Measurements from ENCODE around the gene GSS.

GSS gene

GRCh38 chr20:34946661-34947060 lies 8.9 kb downstream of the GSS start:
- H3K27me3 Mint-ChIP-seq = no peaks in the 10 kb centered on the region
- DNase-seq (no peak), ATAC-seq (no peak)
- H3K27ac Mint-ChIP-seq = no peak overlapping the region
- no peak overlapping the region for H3K4me3 Mint-ChIP-seq
- H3K4me1 Mint-ChIP-seq = peaks cover 11% of the 10 kb centered on the region
- H3K9me3 Mint-ChIP-seq = no peaks in the 10 kb centered on the region

- peaks cover 11% of the 10 kb centered on the region for H3K4me1 Mint-ChIP-seq
- H3K27me3 Mint-ChIP-seq = no peaks in the 10 kb centered on the region
- H3K4me3 Mint-ChIP-seq = no peak overlapping the region
- H3K27ac Mint-ChIP-seq = no peak overlapping the region
- DNase-seq (no peak), ATAC-seq (no peak)
- H3K9me3 Mint-ChIP-seq = no peaks in the 10 kb centered on the region
Observed at GRCh38 chr20:34945315-34946077, 10.1 kb downstream of the GSS start.

DNA sequence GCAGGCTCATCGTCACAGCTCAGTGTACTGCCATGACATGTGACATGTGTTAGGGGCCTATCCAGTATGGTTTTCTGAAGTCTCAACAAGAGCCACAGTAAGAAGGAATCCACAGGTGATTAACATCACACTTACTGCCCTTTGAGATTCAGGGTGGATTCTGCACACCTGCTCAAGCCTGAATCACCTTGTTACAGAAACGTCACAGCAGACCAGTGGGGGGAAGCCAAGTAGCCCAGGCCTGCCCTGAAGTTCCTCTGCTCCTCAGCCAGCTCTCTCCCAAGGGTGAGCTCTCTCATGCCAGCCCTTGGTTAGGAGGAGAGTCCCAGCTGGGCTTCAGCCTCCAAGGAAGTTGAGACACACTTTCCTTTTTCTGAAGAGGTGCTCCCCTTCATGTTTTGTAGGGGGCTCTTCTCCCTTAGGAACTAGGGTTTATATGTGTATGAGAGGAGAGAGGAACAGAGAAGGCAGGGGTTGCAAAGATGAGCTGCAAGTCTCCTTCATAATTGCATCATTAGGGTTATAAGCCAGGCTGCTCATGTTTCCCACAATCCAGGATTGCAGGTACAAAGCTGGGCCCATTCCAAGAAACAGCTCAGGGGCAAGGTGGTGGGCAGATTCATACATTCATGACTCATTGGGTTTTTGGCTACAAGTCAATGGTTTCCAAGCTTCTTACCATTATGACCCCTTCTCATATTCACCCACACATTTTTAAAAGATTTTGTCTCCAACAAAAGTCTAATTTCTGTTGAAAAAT lies 11.6 kb downstream of the GSS start:
- Mint-ChIP-seq H3K27ac (peak overlapping the region in 1 of 2 donors; percentile 53), H3K27me3 (no peaks in the 10 kb centered on the region), H3K9me3 (no peaks in the 10 kb centered on the region), H3K4me1 (peaks cover 11% of the 10 kb centered on the region), H3K4me3 (no peak overlapping the region)
- ATAC-seq (no peak), DNase-seq (no peak)

DNA sequence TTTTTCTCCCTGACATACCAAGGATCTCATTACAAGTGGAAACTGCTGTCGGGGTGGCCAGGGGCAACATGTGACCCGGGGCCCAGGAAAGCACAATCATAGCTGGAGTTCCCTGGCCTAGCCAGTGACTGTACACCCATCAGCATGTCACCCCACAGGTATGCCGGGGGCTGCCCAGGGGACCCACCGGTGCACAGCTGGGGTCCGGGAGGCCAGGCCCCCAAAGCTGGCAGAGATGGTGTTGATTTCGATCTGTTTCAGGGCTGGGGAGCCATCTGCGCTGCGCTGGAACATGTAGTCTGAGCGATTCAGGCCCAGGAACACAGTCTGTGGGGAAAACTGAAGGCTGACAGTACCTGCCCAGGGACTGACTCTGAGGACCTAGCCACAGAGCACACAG lies 13.3 kb downstream of the GSS start:
- H3K4me1 Mint-ChIP-seq = peaks cover 11% of the 10 kb centered on the region
- H3K27ac Mint-ChIP-seq = no peak overlapping the region
- no peak for DNase-seq
- H3K4me3 Mint-ChIP-seq = no peak overlapping the region
- no peaks in the 10 kb centered on the region for H3K27me3 Mint-ChIP-seq
- H3K9me3 Mint-ChIP-seq = no peaks in the 10 kb centered on the region
- ATAC-seq = no peak

GRCh38 chr20:34941226-34941625 lies 14.4 kb downstream of the GSS start:
- Mint-ChIP-seq H3K4me1 (peaks cover 11% of the 10 kb centered on the region), H3K9me3 (no peaks in the 10 kb centered on the region), H3K27ac (no peak overlapping the region), H3K27me3 (no peaks in the 10 kb centered on the region), H3K4me3 (no peak overlapping the region)
- no peak for ATAC-seq
- DNase-seq = no peak

GRCh38 chr20:34940081-34940481 lies 15.5 kb downstream of the GSS start:
- Mint-ChIP-seq H3K4me1 (peaks cover 11% of the 10 kb centered on the region), H3K4me3 (no peak overlapping the region), H3K27me3 (no peaks in the 10 kb centered on the region), H3K9me3 (no peaks in the 10 kb centered on the region), H3K27ac (no peak overlapping the region)
- DNase-seq (no peak), ATAC-seq (no peak)

GRCh38 chr20:34938466-34939163 lies 17.0 kb downstream of the GSS start:
- no peak for DNase-seq
- no peak overlapping the region for H3K27ac Mint-ChIP-seq
- H3K27me3 Mint-ChIP-seq = no peaks in the 10 kb centered on the region
- no peaks in the 10 kb centered on the region for H3K9me3 Mint-ChIP-seq
- H3K4me1 Mint-ChIP-seq = peaks cover 3% of the 10 kb centered on the region
- ATAC-seq = no peak
- no peak overlapping the region for H3K4me3 Mint-ChIP-seq

DNA sequence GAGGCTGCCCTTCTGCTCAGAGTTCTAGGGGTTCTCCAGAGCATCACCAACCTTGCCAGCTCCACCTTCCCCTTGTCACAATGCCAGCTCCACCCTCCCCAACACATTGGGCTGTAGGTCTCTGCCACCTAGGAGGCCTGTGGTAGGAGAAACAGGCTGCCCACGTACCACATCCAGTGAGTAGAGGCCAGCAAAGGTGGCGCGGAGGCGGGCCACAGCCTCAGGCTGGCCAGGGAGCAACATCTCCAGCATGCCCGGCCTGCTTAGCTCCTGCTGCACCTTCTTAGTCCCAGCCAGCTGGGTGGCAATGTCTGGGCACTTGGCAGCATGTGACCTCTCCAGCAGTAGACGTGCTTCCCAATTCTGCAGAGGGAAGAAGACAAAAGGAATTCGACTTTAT lies 23.8 kb downstream of the GSS start:
- Mint-ChIP-seq H3K4me3 (no peak overlapping the region), H3K27ac (no peak overlapping the region), H3K27me3 (no peaks in the 10 kb centered on the region), H3K9me3 (no peaks in the 10 kb centered on the region), H3K4me1 (no peaks in the 10 kb centered on the region)
- DNase-seq = no peak
- ATAC-seq = no peak

DNA sequence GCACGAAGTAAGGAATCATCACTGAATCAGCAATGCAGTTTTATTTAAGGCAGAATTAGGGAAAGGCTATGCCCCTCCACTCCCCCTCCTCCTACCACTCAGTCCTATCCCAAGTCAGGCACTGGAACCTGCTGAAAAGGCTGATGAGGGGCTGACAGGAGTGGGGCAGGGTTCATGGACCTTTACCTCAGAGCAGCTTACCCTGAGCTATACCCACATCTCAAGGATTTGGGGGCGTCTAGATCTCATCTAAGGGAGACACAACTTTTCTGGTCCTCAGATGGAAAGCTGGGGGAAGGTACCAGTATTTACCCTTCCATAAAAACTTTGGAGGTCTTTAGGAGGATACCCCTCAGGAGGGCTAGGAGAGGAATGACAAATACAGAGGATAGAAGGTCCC lies 27.2 kb downstream of the GSS start:
- DNase-seq (no peak), ATAC-seq (no peak)
- Mint-ChIP-seq H3K4me1 (peaks cover 10% of the 10 kb centered on the region), H3K4me3 (no peak overlapping the region), H3K27me3 (no peaks in the 10 kb centered on the region), H3K27ac (no peak overlapping the region), H3K9me3 (no peaks in the 10 kb centered on the region)

DNA sequence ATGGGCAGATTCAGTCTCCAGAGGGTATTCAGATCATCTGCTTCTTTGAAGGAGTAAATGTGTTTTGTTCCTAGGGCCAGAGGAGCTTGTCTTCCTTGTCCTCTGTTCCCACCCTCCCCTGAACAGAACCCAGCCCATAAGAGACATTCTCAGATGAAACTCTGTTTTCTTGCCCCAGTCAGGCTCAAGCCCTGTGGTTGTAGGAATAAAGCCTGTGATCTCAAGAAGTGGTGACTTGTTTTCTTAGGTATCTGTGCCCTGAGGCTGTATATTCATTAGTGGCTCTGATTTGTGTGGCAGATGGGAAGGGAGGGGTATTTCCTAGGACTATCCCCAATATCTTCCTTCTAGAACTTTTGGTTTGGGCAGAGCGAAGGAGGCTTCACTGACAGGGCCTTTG lies 27.9 kb downstream of the GSS start:
- Mint-ChIP-seq H3K27ac (no peak overlapping the region), H3K4me1 (peaks cover 10% of the 10 kb centered on the region)

DNA sequence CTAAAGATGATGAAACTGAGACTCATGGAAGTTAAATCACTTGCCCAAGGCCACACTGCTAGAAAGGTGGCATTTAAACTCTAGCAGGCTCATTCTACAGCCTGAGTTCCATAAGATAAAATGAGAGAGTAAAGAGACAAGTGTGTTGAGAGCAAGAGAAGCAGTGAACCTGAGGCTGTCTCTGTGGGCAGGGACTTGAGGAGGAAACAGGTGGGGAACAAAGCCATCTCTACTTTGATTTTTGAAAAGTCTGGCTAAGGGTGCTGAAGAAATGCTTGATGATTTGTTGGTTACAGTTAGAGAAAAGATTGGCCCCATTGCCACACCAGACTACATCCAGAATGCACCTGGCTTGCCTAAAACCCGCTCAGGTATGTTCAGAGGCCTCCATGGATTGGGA lies 29.0 kb downstream of the GSS start:
- Mint-ChIP-seq H3K27ac (peak overlapping the region in 1 of 2 donors; percentile 87), H3K4me1 (peaks cover 10% of the 10 kb centered on the region), H3K9me3 (no peaks in the 10 kb centered on the region), H3K4me3 (no peak overlapping the region), H3K27me3 (no peaks in the 10 kb centered on the region)
- no peak for ATAC-seq
- DNase-seq = no peak

More for the DNA sequence above, 27.9 kb downstream of the GSS start:
- Mint-ChIP-seq H3K27me3 (no peaks in the 10 kb centered on the region), H3K9me3 (no peaks in the 10 kb centered on the region), H3K4me3 (no peak overlapping the region)
- ATAC-seq (no peak), DNase-seq (no peak)

GRCh38 chr20:34925981-34926380 lies 29.6 kb downstream of the GSS start:
- no peaks in the 10 kb centered on the region for H3K9me3 Mint-ChIP-seq
- peaks cover 10% of the 10 kb centered on the region for H3K4me1 Mint-ChIP-seq
- no peak overlapping the region for H3K4me3 Mint-ChIP-seq
- peak overlapping the region; percentile 57 to 76 for H3K27ac Mint-ChIP-seq
- H3K27me3 Mint-ChIP-seq = no peaks in the 10 kb centered on the region
- DNase-seq (no peak), ATAC-seq (peak; percentile 26)

DNA sequence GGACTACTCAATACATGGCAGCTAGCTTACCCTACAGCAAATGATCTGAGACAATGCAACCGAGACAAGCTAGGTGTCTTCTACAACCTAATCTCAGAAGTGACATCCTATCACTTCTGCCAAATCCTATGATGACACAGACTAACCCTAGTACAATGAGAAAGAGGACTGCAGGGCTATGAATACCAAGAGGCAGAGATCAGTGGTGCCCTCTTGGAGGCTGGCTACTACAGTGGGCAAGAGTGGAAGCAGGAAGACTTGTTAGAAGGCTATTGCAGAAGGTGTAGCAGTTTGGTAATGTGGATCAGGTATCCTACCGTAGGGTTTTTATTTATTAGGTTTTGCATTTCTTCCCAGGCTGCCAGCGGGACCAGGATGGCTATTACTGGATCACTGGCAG lies 30.3 kb downstream of the GSS start:
- Mint-ChIP-seq H3K27ac (peak overlapping the region in 1 of 2 donors; percentile 76), H3K4me3 (no peak overlapping the region), H3K4me1 (peaks cover 10% of the 10 kb centered on the region), H3K27me3 (no peaks in the 10 kb centered on the region), H3K9me3 (no peaks in the 10 kb centered on the region)
- no peak for DNase-seq
- ATAC-seq = no peak

DNA sequence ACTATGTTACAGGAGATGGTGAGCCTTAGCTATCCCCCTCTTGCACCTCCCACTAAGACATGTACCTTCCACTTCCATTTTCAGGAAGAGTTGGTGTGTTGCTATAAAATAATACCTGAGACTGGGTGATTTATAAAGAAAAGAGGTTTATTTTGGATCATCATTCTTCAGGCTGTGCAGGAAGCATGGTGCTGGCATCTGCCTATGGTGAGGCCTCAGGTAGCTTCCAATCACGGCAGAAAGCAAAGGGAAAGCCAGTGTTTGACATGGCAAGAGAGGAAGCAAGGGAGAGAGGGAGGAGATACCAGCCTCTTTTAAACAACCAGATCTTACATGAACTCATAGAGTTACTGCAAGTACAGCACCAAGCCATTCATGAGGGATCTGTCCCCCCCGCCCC lies 32.2 kb downstream of the GSS start:
- Mint-ChIP-seq H3K4me3 (no peak overlapping the region), H3K27me3 (no peaks in the 10 kb centered on the region), H3K9me3 (no peaks in the 10 kb centered on the region), H3K27ac (no peak overlapping the region), H3K4me1 (peaks cover 11% of the 10 kb centered on the region)
- DNase-seq = no peak
- ATAC-seq = no peak

- ATAC-seq (no peak), DNase-seq (no peak)
- Mint-ChIP-seq H3K27ac (no peak overlapping the region), H3K27me3 (no peaks in the 10 kb centered on the region), H3K4me3 (no peak overlapping the region), H3K9me3 (no peaks in the 10 kb centered on the region), H3K4me1 (peaks cover 17% of the 10 kb centered on the region)
Observed at GRCh38 chr20:34922654-34923381, 32.8 kb downstream of the GSS start.
